GM19238 (cell line): ENCODE results near the gene ITPRID2.
A peak's percentile ranks its signal among the peaks of the same experiment; 100 is the strongest.
"Not testable (repeated sequence)": the region's sequence is repeated elsewhere in the genome, so short reads cannot be mapped to it uniquely, and the experiment has no call there.

Experiments used
- DNase-seq: peaks from one replicate; pipeline ENCODE4 v3.0.0; 2011; ENCODE audit warnings: low spot score; ENCODE audit not compliant: insufficient read length

Gene ITPRID2

GRCh38 chr2:181916726-181917718 lies 25.5 kb downstream of the ITPRID2 start:
- no peak for DNase-seq

GRCh38 chr2:181918188-181918587 lies 26.7 kb downstream of the ITPRID2 start:
- DNase-seq: no peak

GRCh38 chr2:181923121-181923520 lies 31.6 kb downstream of the ITPRID2 start:
- no peak for DNase-seq

- no peak for DNase-seq
Observed at GRCh38 chr2:181924336-181924735, 32.8 kb downstream of the ITPRID2 start.

- DNase-seq: no peak
Observed at GRCh38 chr2:181934694-181935093, 43.2 kb downstream of the ITPRID2 start.

GRCh38 chr2:181937473-181937872 lies 45.9 kb downstream of the ITPRID2 start:
- DNase-seq: no peak

GRCh38 chr2:181943411-181944124 lies 52.0 kb downstream of the ITPRID2 start:
- DNase-seq: no peak

- no peak for DNase-seq
Observed at GRCh38 chr2:181944164-181944913, 52.8 kb downstream of the ITPRID2 start.

GRCh38 chr2:181944914-181945291 lies 53.4 kb downstream of the ITPRID2 start:
- DNase-seq: no peak

GRCh38 chr2:181946444-181947127 lies 55.1 kb downstream of the ITPRID2 start:
- DNase-seq: no peak

GRCh38 chr2:181947273-181947672 lies 55.7 kb downstream of the ITPRID2 start:
- no peak for DNase-seq

- no peak for DNase-seq
Observed at GRCh38 chr2:181948227-181948626, 56.7 kb downstream of the ITPRID2 start.

- DNase-seq: no peak
Observed at GRCh38 chr2:181949047-181949446, 57.5 kb downstream of the ITPRID2 start.

GRCh38 chr2:181952404-181953226 lies 61.1 kb downstream of the ITPRID2 start:
- no peak for DNase-seq

GRCh38 chr2:181953881-181954537 lies 62.5 kb downstream of the ITPRID2 start:
- DNase-seq: peak; percentile 24

- DNase-seq: no peak
Observed at GRCh38 chr2:181954538-181954883, 63.0 kb downstream of the ITPRID2 start.

GRCh38 chr2:181955010-181955409 lies 63.5 kb downstream of the ITPRID2 start:
- DNase-seq: no peak

GRCh38 chr2:181955866-181956265 lies 64.3 kb downstream of the ITPRID2 start:
- not testable (repeated sequence) for DNase-seq

- no peak for DNase-seq
Observed at GRCh38 chr2:181957668-181958067, 66.1 kb downstream of the ITPRID2 start.

GRCh38 chr2:181958726-181959125 lies 67.2 kb downstream of the ITPRID2 start:
- no peak for DNase-seq
